Testis (tissue), 2 donors: ENCODE results near the gene ANKRD13D.

ENCODE experiments used
- CTCF ChIP-seq, 3 experiments: fragments of 450-650 bp in 2 of 3; fragments of 200-600 bp in 1 of 3; sonication (generic) in 1 of 3; IDR thresholded peaks; one replicate each; pipeline ENCODE4 v1.5.1; 2016 to 2019; ENCODE audit warnings: antibody characterized with exemption in 3 of 3, mild to moderate bottlenecking in 2 of 3, moderate library complexity in 1 of 3
- POLR2A ChIP-seq: fragments of 450-650 bp; IDR thresholded peaks from one replicate; pipeline ENCODE4 v1.6.1; 2017; ENCODE audit warnings: antibody characterized with exemption, mild to moderate bottlenecking, moderate library complexity

DNA sequence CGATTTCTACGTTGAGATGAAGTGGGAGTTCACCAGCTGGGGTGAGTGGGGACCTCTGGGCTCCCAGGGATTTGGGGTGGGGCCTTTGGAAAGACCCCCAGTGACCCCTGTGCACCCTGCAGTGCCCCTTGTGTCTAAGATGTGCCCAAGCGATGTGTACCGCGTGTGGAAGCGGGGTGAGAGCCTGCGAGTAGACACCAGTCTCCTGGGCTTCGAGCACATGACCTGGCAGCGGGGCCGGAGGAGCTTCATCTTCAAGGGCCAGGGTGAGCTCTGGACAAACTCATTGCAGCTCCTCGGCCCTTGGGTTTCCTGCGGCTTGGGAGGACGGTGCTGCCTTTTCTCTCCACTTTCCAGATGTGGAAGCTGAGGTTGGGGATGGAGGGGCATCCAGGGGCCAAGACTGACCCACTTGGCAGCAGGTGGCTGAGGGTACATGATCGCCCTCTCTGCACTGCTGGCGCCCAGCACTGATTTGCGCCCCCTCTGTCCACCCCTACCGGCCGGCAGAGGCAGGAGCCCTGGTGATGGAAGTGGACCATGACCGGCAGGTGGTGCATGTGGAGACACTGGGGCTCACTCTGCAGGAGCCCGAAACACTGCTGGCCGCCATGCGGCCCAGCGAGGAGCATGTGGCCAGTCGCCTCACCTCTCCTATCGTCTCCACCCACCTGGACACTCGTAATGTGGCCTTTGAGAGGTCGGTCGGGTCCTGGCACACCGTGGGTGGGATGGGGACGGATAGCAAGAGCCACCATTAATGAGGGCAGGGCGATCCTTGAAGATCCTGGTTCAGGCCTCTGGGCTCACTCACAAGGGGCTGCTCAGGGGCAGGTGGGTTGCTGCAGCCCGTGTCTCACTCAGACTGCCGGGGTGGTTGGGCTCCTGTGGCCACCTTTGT lies 2.6 kb downstream of the ANKRD13D start:
- TF ChIP-seq CTCF (IDR thresholded peaks at IDR 0.05) (no peak), POLR2A (no peak)
